ENCODE measurements around the gene ZNF618.

ZNF618 gene

DNA sequence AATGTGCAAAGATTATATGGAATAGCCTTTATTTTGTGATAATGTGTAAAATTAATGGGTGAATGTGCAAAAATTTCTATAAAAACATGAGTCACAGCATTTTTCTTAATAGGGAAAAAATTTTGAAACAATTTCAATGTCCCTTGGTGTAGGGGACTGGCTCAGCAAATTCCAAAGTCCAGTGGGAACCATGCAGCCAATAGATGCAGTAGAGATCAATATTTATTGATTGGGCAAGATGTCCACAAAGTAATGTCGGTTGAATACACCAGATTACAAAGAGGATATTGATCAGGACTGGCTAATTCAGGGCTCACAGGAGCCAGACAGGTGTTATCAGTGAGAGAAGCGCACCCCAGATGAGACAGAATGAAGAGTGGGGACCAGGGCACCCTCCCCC lies 139.5 kb downstream of the ZNF618 start:
- Histone ChIP-seq H3K4me1 (ENCODE audit: control extremely low read depth in 1 of 4, control insufficient read depth in 4 of 4, insufficient read depth in 4 of 4, low read length in 3 of 4) (no peaks in the 10 kb centered on the region), H3K27me3 (replicated peaks in 2 of 5; ENCODE audit: control insufficient read depth in 4 of 5, insufficient read depth in 5 of 5, low read length in 4 of 5) (no peaks in the 10 kb centered on the region), H3K4me3 (ENCODE audit: control insufficient read depth in 1 of 7, extremely low read depth in 1 of 7, insufficient read depth in 4 of 7, low read depth in 2 of 7, low read length in 6 of 7) (no peak overlapping the region), H3K36me3 (ENCODE audit: control insufficient read depth in 4 of 4, insufficient read depth in 4 of 4, low read length in 3 of 4) (peaks cover 8 to 73% (median 32%) of the 10 kb centered on the region in 4 experiments), H3K27ac (ENCODE audit: insufficient read depth in 1 of 2, low read depth in 1 of 2, low read length in 2 of 2, poor library complexity in 1 of 2, severe bottlenecking in 2 of 2) (no peak overlapping the region), H3K9me3 (ENCODE audit: control extremely low read depth in 1 of 5, control insufficient read depth in 4 of 5, insufficient read depth in 2 of 5, low read depth in 1 of 5, low read length in 4 of 5) (peaks cover 0 to 8% (median 0%) of the 10 kb centered on the region in 5 experiments)
- no peak for DNase-seq
- 100% methylated on average over 2 of the region's 2 CpGs for WGBS (ENCODE audit: insufficient coverage)
- ChIA-PET POLR2A (no interaction called here), CTCF (no interaction called here)

- H3K27me3 ChIP-seq (replicated peaks in 2 of 5; ENCODE audit: control insufficient read depth in 4 of 5, insufficient read depth in 5 of 5, low read length in 4 of 5) = no peaks in the 10 kb centered on the region
- ChIA-PET CTCF (interaction anchor here (1.3 kb wide), 1 partner anchor 53 kb away, joined by 4 read pairs; no protein-coding TSS in a partner anchor), POLR2A (no interaction called here)
- no peaks in the 10 kb centered on the region for H3K4me1 ChIP-seq (ENCODE audit: control extremely low read depth in 1 of 4, control insufficient read depth in 4 of 4, insufficient read depth in 4 of 4, low read length in 3 of 4)
- no peak for DNase-seq
- H3K9me3 ChIP-seq (ENCODE audit: control extremely low read depth in 1 of 5, control insufficient read depth in 4 of 5, insufficient read depth in 2 of 5, low read depth in 1 of 5, low read length in 4 of 5) = peaks cover 0 to 10% (median 0%) of the 10 kb centered on the region in 5 experiments
- H3K4me3 ChIP-seq (ENCODE audit: control insufficient read depth in 1 of 7, extremely low read depth in 1 of 7, insufficient read depth in 4 of 7, low read depth in 2 of 7, low read length in 6 of 7) = no peak overlapping the region
- 100% methylated on average over 3 of the region's 6 CpGs for WGBS (ENCODE audit: insufficient coverage)
- H3K36me3 ChIP-seq (ENCODE audit: control insufficient read depth in 4 of 4, insufficient read depth in 4 of 4, low read length in 3 of 4) = peaks cover 8 to 72% (median 29%) of the 10 kb centered on the region in 4 experiments
- no peak overlapping the region for H3K27ac ChIP-seq (ENCODE audit: insufficient read depth in 1 of 2, low read depth in 1 of 2, low read length in 2 of 2, poor library complexity in 1 of 2, severe bottlenecking in 2 of 2)
These were observed 140.0 kb downstream of the ZNF618 start for GRCh38 chr9:114016101-114016500.

DNA sequence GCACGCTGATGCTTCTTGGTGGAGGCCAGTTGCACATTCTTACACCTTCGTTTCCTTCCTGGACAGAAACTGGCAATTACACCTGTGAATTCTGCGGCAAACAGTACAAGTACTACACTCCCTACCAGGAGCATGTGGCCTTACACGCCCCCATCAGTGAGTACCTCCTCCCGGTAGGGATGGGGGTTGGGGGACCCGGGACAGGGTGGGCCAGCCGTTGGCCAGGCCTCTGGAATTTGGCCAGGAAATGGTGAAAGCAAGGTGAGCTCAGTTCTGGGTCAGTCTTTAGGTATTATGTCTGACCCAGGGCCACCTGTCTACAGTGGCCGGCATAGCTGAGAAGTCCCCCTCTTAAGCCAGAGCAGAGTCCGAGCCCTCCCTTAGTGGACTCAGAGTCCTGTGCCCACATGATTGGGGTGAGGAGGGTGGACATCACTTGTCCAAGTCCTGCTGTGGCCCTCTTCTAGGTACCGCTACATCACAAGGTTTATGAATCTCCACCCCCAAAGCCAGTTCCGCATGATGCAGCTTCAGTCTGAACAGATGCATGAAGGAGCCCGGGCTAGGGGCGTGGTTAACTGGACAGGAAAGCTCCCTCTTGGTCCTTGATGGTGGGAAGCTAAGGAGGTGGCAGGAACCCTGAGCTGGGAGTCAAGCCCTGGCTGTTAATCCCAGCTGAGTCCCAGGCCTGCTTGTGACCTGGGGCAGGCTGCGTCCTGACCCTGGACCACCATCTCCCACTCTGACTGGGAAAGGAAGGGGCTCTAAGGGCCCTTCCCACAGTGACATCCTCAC lies 140.7 kb downstream of the ZNF618 start:
- CTCF ChIA-PET = interaction anchor here (0.8 to 1.3 kb wide), 3 partner anchors 17 to 53 kb away, joined by 3 to 4 read pairs (median 4); no protein-coding TSS in a partner anchor
- Histone ChIP-seq H3K27ac (ENCODE audit: insufficient read depth in 1 of 2, low read depth in 1 of 2, low read length in 2 of 2, poor library complexity in 1 of 2, severe bottlenecking in 2 of 2) (no peak overlapping the region), H3K4me1 (ENCODE audit: control extremely low read depth in 1 of 4, control insufficient read depth in 4 of 4, insufficient read depth in 4 of 4, low read length in 3 of 4) (no peaks in the 10 kb centered on the region), H3K27me3 (replicated peaks in 2 of 5; ENCODE audit: control insufficient read depth in 4 of 5, insufficient read depth in 5 of 5, low read length in 4 of 5) (no peaks in the 10 kb centered on the region), H3K9me3 (ENCODE audit: control extremely low read depth in 1 of 5, control insufficient read depth in 4 of 5, insufficient read depth in 2 of 5, low read depth in 1 of 5, low read length in 4 of 5) (peaks cover 0 to 17% (median 0%) of the 10 kb centered on the region in 5 experiments), H3K36me3 (ENCODE audit: control insufficient read depth in 4 of 4, insufficient read depth in 4 of 4, low read length in 3 of 4) (peaks cover 8 to 69% (median 26%) of the 10 kb centered on the region in 4 experiments), H3K4me3 (ENCODE audit: control insufficient read depth in 1 of 7, extremely low read depth in 1 of 7, insufficient read depth in 4 of 7, low read depth in 2 of 7, low read length in 6 of 7) (no peak overlapping the region)
- WGBS (ENCODE audit: insufficient coverage) = 95% methylated on average over 11 of the region's 14 CpGs
- DNase-seq = no peak
- POLR2A ChIA-PET = no interaction called here

DNA sequence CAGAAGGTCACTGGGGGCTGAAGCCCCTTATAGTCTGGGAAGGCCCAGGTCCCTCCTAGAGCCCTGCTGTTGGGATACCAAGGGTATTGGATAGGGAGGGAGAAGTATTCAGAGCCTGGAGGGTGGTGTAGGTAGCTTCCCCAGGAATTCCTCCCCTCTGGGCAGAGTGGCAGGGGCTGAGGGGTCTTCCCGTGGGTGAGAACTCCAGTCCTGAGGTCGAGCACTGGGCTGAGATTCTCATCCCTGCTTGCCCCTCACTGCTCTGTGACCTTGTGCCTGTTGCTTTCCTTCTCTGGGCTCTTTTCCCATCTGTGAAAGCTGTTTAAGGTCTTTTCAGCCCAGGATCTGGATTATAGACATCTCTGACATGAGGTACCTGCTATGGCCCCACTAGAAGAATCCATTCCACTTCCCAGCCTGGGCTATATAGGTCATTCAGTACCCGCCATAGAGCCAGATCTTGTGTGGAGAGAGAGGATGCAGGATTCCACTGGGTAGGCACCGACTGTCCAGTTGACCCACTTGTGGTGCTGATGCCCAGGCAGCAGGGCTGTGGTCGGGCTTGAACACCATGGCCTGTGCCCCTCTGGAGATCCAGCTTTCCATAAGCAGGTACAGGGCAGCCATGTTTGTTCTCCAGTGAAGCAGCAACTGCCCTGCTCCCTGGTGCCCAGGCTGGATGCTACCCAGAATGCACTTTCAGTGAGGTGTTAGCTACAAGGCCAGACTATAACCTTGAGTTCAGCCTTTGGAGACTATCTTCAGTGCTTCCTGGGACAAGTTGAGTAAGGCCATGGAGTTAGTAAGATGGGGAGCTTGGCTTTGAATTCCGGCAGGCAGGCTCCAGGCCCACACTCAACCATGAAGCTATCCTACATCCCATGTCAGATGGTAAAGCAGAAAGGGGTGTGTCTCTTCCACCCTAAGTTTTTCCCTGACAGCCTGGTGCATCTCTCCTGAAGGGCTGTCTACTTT lies 141.9 kb downstream of the ZNF618 start:
- Histone ChIP-seq H3K4me1 (ENCODE audit: control extremely low read depth in 1 of 4, control insufficient read depth in 4 of 4, insufficient read depth in 4 of 4, low read length in 3 of 4) (no peaks in the 10 kb centered on the region), H3K36me3 (ENCODE audit: control insufficient read depth in 4 of 4, insufficient read depth in 4 of 4, low read length in 3 of 4) (peaks cover 8 to 71% (median 24%) of the 10 kb centered on the region in 4 experiments), H3K27me3 (replicated peaks in 2 of 5; ENCODE audit: control insufficient read depth in 4 of 5, insufficient read depth in 5 of 5, low read length in 4 of 5) (no peaks in the 10 kb centered on the region), H3K4me3 (ENCODE audit: control insufficient read depth in 1 of 7, extremely low read depth in 1 of 7, insufficient read depth in 4 of 7, low read depth in 2 of 7, low read length in 6 of 7) (no peak overlapping the region), H3K27ac (ENCODE audit: insufficient read depth in 1 of 2, low read depth in 1 of 2, low read length in 2 of 2, poor library complexity in 1 of 2, severe bottlenecking in 2 of 2) (no peak overlapping the region), H3K9me3 (ENCODE audit: control extremely low read depth in 1 of 5, control insufficient read depth in 4 of 5, insufficient read depth in 2 of 5, low read depth in 1 of 5, low read length in 4 of 5) (peaks cover 3 to 25% (median 5%) of the 10 kb centered on the region in 5 experiments)
- POLR2A ChIA-PET = no interaction called here
- no peak for DNase-seq
- WGBS (ENCODE audit: insufficient coverage) = 91% methylated on average over 5 of the region's 6 CpGs
- CTCF ChIA-PET = interaction anchor here (0.8 to 2.1 kb wide), 3 partner anchors 15 to 21 kb away, joined by 3 to 7 read pairs (median 4); no protein-coding TSS in a partner anchor

GRCh38 chr9:114021578-114021977 lies 145.5 kb downstream of the ZNF618 start:
- H3K4me1 ChIP-seq (ENCODE audit: control extremely low read depth in 1 of 4, control insufficient read depth in 4 of 4, insufficient read depth in 4 of 4, low read length in 3 of 4) = no peaks in the 10 kb centered on the region
- POLR2A ChIA-PET = no interaction called here

DNA sequence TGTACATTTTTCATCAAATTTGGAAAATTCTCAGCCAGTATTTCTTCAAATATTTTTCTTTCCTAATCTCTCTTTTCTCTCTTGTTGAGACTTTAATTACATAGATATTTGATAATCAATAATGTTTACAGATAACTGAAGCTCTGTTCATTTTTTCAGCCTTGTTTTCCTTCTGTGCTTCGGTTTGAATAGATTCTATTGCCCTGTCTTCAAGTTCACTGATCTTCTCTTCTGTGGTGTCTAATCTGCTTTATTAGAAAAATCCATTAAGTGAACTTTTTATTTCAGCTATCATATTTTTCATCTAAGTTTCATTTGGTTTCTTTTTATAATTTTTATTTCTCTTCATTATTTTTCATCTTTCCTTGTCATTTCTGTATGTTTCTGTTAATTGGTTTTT lies 147.9 kb downstream of the ZNF618 start:
- Histone ChIP-seq H3K4me1 (ENCODE audit: control extremely low read depth in 1 of 4, control insufficient read depth in 4 of 4, insufficient read depth in 4 of 4, low read length in 3 of 4) (no peaks in the 10 kb centered on the region), H3K27me3 (replicated peaks in 2 of 5; ENCODE audit: control insufficient read depth in 4 of 5, insufficient read depth in 5 of 5, low read length in 4 of 5) (no peaks in the 10 kb centered on the region), H3K4me3 (ENCODE audit: control insufficient read depth in 1 of 7, extremely low read depth in 1 of 7, insufficient read depth in 4 of 7, low read depth in 2 of 7, low read length in 6 of 7) (no peak overlapping the region), H3K9me3 (ENCODE audit: control extremely low read depth in 1 of 5, control insufficient read depth in 4 of 5, insufficient read depth in 2 of 5, low read depth in 1 of 5, low read length in 4 of 5) (peaks cover 3 to 39% (median 10%) of the 10 kb centered on the region in 5 experiments), H3K27ac (ENCODE audit: insufficient read depth in 1 of 2, low read depth in 1 of 2, low read length in 2 of 2, poor library complexity in 1 of 2, severe bottlenecking in 2 of 2) (no peak overlapping the region), H3K36me3 (ENCODE audit: control insufficient read depth in 4 of 4, insufficient read depth in 4 of 4, low read length in 3 of 4) (peaks cover 10 to 74% (median 17%) of the 10 kb centered on the region in 4 experiments)
- ChIA-PET CTCF (interaction anchor here (0.8 to 1.6 kb wide), 2 partner anchors 13 to 342 kb away, joined by 3 read pairs; no protein-coding TSS in a partner anchor), POLR2A (no interaction called here)
- no CpG with 5 or more reads among the region's 1 CpG for WGBS (ENCODE audit: insufficient coverage)
- no peak for DNase-seq

More at GRCh38 chr9:114021578-114021977, 145.5 kb downstream of the ZNF618 start:
- H3K4me3 ChIP-seq (ENCODE audit: control insufficient read depth in 1 of 7, extremely low read depth in 1 of 7, insufficient read depth in 4 of 7, low read depth in 2 of 7, low read length in 6 of 7) = no peak overlapping the region
- CTCF ChIA-PET = no interaction called here
- no peak for DNase-seq
- peaks cover 3 to 39% (median 10%) of the 10 kb centered on the region in 5 experiments for H3K9me3 ChIP-seq (ENCODE audit: control extremely low read depth in 1 of 5, control insufficient read depth in 4 of 5, insufficient read depth in 2 of 5, low read depth in 1 of 5, low read length in 4 of 5)
- WGBS (ENCODE audit: insufficient coverage) = no CpG with 5 or more reads among the region's 3 CpGs
- H3K27me3 ChIP-seq (replicated peaks in 2 of 5; ENCODE audit: control insufficient read depth in 4 of 5, insufficient read depth in 5 of 5, low read length in 4 of 5) = no peaks in the 10 kb centered on the region
- no peak overlapping the region for H3K27ac ChIP-seq (ENCODE audit: insufficient read depth in 1 of 2, low read depth in 1 of 2, low read length in 2 of 2, poor library complexity in 1 of 2, severe bottlenecking in 2 of 2)
- H3K36me3 ChIP-seq (ENCODE audit: control insufficient read depth in 4 of 4, insufficient read depth in 4 of 4, low read length in 3 of 4) = peaks cover 18 to 87% (median 27%) of the 10 kb centered on the region in 4 experiments
